ENCODE results near the gene SYCP2L.

SYCP2L gene

DNA sequence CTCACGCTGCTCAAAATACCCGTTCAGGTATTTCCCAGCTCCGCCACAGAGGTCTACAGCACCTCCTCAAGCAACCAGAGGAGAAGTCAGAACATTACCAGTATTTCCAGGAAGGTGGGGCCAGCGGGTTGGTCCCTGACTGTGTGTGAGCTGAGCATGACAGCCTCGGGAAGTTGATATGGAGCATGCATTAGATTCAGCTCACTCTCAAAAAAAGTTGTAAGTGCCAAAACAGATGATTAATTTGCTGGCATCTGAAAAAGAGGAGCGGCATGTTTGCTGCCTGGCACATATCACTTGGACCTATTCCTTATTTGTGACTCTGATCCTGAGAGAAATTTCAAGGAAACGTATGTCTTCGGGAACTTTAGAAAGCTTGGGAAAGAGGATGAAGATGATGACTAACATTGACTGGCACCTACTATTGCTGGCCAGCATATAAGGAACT lies 125.0 kb downstream of the SYCP2L start:
- DNase-seq = no peak

GRCh38 chr6:11012295-11012754 lies 125.5 kb downstream of the SYCP2L start:
- DNase-seq = no peak

- DNase-seq = no peak
Observed at GRCh38 chr6:11012976-11013720, 126.3 kb downstream of the SYCP2L start.

GRCh38 chr6:11013721-11014070 lies 126.8 kb downstream of the SYCP2L start:
- no peak for DNase-seq

- no peak for DNase-seq
Observed at GRCh38 chr6:11015102-11015501, 128.2 kb downstream of the SYCP2L start.

DNA sequence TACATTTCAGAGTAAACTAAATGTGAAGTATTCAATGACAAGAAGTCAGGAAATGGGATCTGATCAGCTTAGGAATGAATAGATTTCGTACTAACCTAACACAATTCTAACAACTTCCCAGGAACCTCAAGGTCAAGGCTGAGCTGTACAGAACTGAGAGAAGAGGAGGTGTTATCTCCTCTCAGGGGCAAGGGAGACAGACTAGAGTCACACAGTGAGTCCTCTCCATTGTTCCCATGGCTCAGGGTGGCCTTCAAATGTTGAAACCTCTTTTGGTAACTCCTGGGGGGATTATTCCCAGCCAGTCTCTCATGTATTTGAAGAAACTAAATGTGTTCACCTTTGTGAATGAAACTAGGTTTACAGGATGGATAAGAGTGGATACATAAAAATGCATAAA lies 129.6 kb downstream of the SYCP2L start:
- DNase-seq = no peak

DNA sequence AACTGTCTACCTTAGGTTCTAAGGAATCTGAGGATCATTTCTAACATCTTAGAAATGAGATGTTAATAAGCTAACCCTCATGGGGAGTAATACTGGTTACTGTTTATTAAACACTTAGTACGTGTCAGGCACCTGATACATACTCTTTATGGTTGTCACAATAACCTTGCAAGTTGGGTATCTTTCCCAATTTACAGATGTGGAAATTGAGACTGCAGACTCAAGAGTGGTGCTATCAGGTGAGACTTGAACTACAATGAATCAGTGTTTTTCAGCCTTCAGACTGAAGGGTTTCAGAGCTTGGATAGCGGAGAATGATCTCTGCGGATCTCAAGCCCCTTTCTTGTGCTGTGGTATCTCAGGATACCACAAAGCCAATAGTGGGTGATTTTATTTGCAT lies 130.2 kb downstream of the SYCP2L start:
- DNase-seq = no peak

- no peak for DNase-seq
Observed at GRCh38 chr6:11018225-11018624, 131.4 kb downstream of the SYCP2L start.

DNA sequence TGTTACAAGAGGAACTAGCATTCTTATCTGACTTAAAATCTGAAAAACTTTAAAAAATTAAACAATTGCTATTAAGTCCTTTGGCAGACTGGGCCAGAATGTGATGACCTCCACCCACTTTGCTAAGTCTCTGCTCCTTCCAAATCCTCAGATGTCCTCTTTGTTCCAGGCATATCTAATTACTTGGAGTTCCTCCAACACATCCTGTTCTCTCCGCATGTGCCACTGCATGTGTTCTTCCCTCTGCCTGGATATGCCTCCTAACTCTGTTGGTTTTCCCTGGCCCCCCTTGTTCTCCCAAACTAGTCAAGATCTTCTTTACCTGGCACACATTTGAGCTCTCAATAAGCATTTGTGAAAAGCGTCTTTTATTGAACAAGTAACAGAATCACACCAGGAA lies 134.2 kb downstream of the SYCP2L start:
- no peak for DNase-seq

- no peak for DNase-seq
Observed at GRCh38 chr6:11021714-11022113, 134.9 kb downstream of the SYCP2L start.

DNA sequence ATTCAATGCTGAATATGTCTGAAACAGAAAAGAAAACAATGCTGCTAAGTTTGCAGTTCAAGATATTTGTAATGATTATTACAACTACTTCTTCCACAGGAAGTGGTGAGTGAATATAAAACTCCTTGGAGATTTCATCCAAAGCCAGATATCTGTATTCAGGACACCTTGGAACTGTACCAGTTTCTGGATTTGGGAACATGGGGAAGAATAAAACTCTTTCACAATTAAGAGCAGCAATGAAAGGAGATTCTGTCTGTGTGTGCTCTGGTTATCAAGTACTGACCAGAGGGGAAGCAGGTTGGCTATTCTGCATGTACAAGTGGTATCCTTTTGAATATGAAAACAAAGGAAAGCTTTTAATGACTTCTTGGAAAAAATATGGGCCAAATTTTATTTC lies 136.2 kb downstream of the SYCP2L start:
- no peak for DNase-seq

Data from SHP77 treated with DMSO at 0.1 percent for 48 hours (cell line).